Fibroblast of skin of right quadriceps (primary cell): Measurements from ENCODE around the gene ITIH1.
"Not testable (repeated sequence)": the region's sequence is repeated elsewhere in the genome, so short reads cannot be mapped to it uniquely, and the experiment has no call there.

Experiments used
- DNase-seq: peaks from one replicate; pipeline ENCODE4 v3.0.0-alpha.2; 2013

Gene ITIH1

GRCh38 chr3:52774901-52775864 is 2.2 kb upstream of the ITIH1 start:
- DNase-seq: no peak

- no peak for DNase-seq
These were observed 1.5 kb upstream of the ITIH1 start for GRCh38 chr3:52775877-52776276.

- not testable (repeated sequence) for DNase-seq
These were observed 913 bp upstream of the ITIH1 start for GRCh38 chr3:52776486-52776885.

GRCh38 chr3:52777959-52778805 is 783 bp downstream of the ITIH1 start:
- DNase-seq: no peak

GRCh38 chr3:52779011-52779836 is 1.8 kb downstream of the ITIH1 start:
- no peak for DNase-seq

GRCh38 chr3:52779837-52780585 is 2.6 kb downstream of the ITIH1 start:
- DNase-seq: no peak

- no peak for DNase-seq
These were observed 4.3 kb downstream of the ITIH1 start for GRCh38 chr3:52781741-52782140.

GRCh38 chr3:52782412-52783210 is 5.2 kb downstream of the ITIH1 start:
- DNase-seq: no peak

- DNase-seq: no peak
These were observed 5.8 kb downstream of the ITIH1 start for GRCh38 chr3:52783211-52783555.

GRCh38 chr3:52784021-52784621 is 6.7 kb downstream of the ITIH1 start:
- DNase-seq: no peak

GRCh38 chr3:52784931-52785590 is 7.7 kb downstream of the ITIH1 start:
- DNase-seq: no peak

- DNase-seq: no peak
These were observed 9.2 kb downstream of the ITIH1 start for GRCh38 chr3:52786330-52787215.

- no peak for DNase-seq
These were observed 9.8 kb downstream of the ITIH1 start for GRCh38 chr3:52787246-52787645.

- DNase-seq: no peak
These were observed 10.6 kb downstream of the ITIH1 start for GRCh38 chr3:52787672-52788625.

- no peak for DNase-seq
These were observed 11.7 kb downstream of the ITIH1 start for GRCh38 chr3:52788890-52789745.

- DNase-seq: no peak
These were observed 12.3 kb downstream of the ITIH1 start for GRCh38 chr3:52789746-52790040.

- no peak for DNase-seq
These were observed 12.9 kb downstream of the ITIH1 start for GRCh38 chr3:52790337-52790736.
